GM23338 (cell line): ENCODE data around the gene PLEKHM2.

Source experiments
- EZH2 ChIP-seq: fragments of 200-600 bp; sonication (generic); IDR thresholded peaks from one replicate; pipeline ENCODE4 v1.8.0; 2017; ENCODE audit warnings: antibody characterized with exemption, mild to moderate bottlenecking, low read depth; ENCODE audit not compliant: unreplicated experiment
- POLR2AphosphoS5 ChIP-seq: IDR thresholded peaks from 2 replicates; pipeline ENCODE4 v1.6.1; 2016; ENCODE audit warnings: antibody characterized with exemption, low read depth
- REST ChIP-seq: IDR thresholded peaks from one replicate; pipeline ENCODE4 v1.6.1; 2018; ENCODE audit warnings: antibody characterized with exemption; ENCODE audit not compliant: unreplicated experiment
- TF ChIP-seq, protein P1 (sequence below), 2 experiments: fragments of 200-600 bp in 1 of 2; sonication (generic) in 1 of 2; conservative IDR thresholded peaks; 2 replicates each; pipeline versions ENCODE4 v1.5.1 to v1.6.1; 2016 to 2017; ENCODE audit warnings: antibody characterized with exemption in 2 of 2, low read depth in 2 of 2, mild to moderate bottlenecking in 2 of 2, moderate library complexity in 1 of 2

- TF ChIP-seq, protein P1, sequence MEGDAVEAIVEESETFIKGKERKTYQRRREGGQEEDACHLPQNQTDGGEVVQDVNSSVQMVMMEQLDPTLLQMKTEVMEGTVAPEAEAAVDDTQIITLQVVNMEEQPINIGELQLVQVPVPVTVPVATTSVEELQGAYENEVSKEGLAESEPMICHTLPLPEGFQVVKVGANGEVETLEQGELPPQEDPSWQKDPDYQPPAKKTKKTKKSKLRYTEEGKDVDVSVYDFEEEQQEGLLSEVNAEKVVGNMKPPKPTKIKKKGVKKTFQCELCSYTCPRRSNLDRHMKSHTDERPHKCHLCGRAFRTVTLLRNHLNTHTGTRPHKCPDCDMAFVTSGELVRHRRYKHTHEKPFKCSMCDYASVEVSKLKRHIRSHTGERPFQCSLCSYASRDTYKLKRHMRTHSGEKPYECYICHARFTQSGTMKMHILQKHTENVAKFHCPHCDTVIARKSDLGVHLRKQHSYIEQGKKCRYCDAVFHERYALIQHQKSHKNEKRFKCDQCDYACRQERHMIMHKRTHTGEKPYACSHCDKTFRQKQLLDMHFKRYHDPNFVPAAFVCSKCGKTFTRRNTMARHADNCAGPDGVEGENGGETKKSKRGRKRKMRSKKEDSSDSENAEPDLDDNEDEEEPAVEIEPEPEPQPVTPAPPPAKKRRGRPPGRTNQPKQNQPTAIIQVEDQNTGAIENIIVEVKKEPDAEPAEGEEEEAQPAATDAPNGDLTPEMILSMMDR (conservative IDR thresholded peaks at IDR 0.05; ENCODE audit: low read depth in 2 of 2) = no peak
- no peak for TF ChIP-seq EZH2
- TF ChIP-seq POLR2AphosphoS5 = no peak
- TF ChIP-seq REST = no peak
Measured at GRCh38 chr1:15637826-15638225, 46.3 kb upstream of the PLEKHM2 start.
